Activated CD8-positive, alpha-beta T cell treated with anti-CD3 and anti-CD28 coated beads for 36 hours (primary cell): ENCODE results near the gene PHKB. TPM values are rescaled to one million over a fixed set of nuclear protein-coding genes. Genes with fewer than 3 reads are reported as not detected.
"Not testable (repeated sequence)": the region's sequence is repeated elsewhere in the genome, so short reads cannot be mapped to it uniquely, and the experiment has no call there.

Source experiments
- ATAC-seq: fragments of 200-7000 bp; cut with Tn5 transposase; one replicate; pipeline ENCODE4 v1.10.0; 2021; ENCODE audit warnings: mild to moderate bottlenecking, moderate library complexity
- CTCF ChIA-PET: fragments of 350-600 bp; sonication (Branson Sonifier 250); formaldehyde crosslinking; loops from one replicate; lab custom pipeline; 2021; ENCODE audit warnings: antibody characterized with exemption; lab: Charles Lee
- POLR2A ChIA-PET: fragments of 350-600 bp; sonication (Branson Sonifier 250); formaldehyde crosslinking; loops from one replicate; lab custom pipeline; 2021; ENCODE audit warnings: antibody characterized with exemption; lab: Charles Lee
- DNase-seq: peaks from one replicate; pipeline ENCODE4 v3.0.0-alpha.2; 2020
- H3K27ac Mint-ChIP-seq: one replicate; pipeline ENCODE4 v1.8.0; 2021; ENCODE audit warnings: mild to moderate bottlenecking, mixed read lengths
- H3K27me3 Mint-ChIP-seq: one replicate; pipeline ENCODE4 v1.8.0; 2021; ENCODE audit warnings: mixed read lengths
- H3K36me3 Mint-ChIP-seq: one replicate; pipeline ENCODE4 v1.8.0; 2021; ENCODE audit warnings: low read depth, mixed read lengths
- H3K4me1 Mint-ChIP-seq: one replicate; pipeline ENCODE4 v1.8.0; 2021; ENCODE audit warnings: low read depth, mixed read lengths
- H3K4me3 Mint-ChIP-seq: one replicate; pipeline ENCODE4 v1.8.0; 2021; ENCODE audit warnings: mild to moderate bottlenecking, moderate library complexity, mixed read lengths
- H3K9me3 Mint-ChIP-seq: one replicate; pipeline ENCODE4 v1.8.0; 2021; ENCODE audit warnings: mixed read lengths
- CTCF ChIP-seq: fragments of 200-600 bp; IDR thresholded peaks from one replicate; pipeline ENCODE4 v1.8.0; 2022; ENCODE audit warnings: antibody characterized with exemption, mild to moderate bottlenecking
- intact Hi-C: fragments of 100-400 bp; cut with micrococcal nuclease; formaldehyde crosslinking; loops from one replicate; pipeline ENCODE4 v1.10.0; 2022
- total RNA-seq, 2 experiments: library from RNA; stranded (reverse); gene quantifications; one replicate each; pipeline ENCODE4 v1.2.3, GENCODE V29; 2021

Gene PHKB
- total RNA-seq, 2 experiments from 2014 or later = 20.2 to 23.1 TPM

DNA sequence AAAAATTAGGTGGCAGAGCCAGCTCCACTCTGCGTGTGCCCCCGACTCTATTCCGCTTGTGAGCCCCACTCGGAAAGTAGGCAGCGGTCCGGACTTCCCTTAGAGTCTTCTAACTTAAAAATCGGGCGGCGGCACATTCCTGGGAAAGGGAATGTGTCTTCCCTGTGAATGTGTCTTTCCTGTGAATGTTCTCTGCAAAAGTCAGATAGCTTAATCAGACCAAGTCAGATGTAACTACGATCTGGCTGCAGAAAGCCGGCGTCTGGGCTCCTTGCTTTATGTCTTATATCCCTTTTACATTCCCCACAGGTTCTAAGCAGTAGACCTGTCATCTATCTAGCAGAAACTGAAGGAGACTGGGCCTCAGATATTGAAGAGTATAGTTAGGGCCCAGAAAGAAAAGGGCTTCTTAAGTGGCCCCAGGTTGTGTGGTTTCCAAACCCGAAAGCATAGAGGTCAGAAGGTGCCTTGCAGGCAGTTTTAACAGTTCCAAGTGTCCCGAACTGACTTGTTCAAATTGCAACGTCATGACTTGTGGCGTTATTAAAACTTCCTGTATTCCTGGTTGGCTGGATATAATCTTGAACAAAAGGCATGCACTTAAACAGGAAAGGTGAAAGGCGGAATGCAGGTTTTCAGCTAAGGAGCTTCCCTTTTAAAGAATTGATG lies 601 bp downstream of the PHKB start:
- DNase-seq = peak; percentile 35
- Mint-ChIP-seq H3K4me1 (peaks cover 60% of the 10 kb centered on the region), H3K9me3 (no peaks in the 10 kb centered on the region), H3K27ac (peak overlapping the region; percentile 95), H3K4me3 (peak overlapping the region; percentile 95), H3K36me3 (peaks cover 9% of the 10 kb centered on the region), H3K27me3 (no peaks in the 10 kb centered on the region)
- ChIA-PET CTCF (interaction anchor here (0.7 to 2.2 kb wide), 5 partner anchors 10 to 602 kb away, joined by 3 to 12 read pairs (median 7); partner anchors contain the start of gene NETO2), POLR2A (interaction anchor here (0.6 to 1.8 kb wide), 6 partner anchors 8 to 318 kb away, joined by 3 to 7 read pairs (median 3); partner anchors contain the start of gene NETO2)
- intact Hi-C loops = loop anchor here (10.0 kb wide), 1 partner anchor 317 kb away; the partner anchor contains the start of gene NETO2
- ATAC-seq = peak; percentile 12
- TF ChIP-seq CTCF = no peak

DNA sequence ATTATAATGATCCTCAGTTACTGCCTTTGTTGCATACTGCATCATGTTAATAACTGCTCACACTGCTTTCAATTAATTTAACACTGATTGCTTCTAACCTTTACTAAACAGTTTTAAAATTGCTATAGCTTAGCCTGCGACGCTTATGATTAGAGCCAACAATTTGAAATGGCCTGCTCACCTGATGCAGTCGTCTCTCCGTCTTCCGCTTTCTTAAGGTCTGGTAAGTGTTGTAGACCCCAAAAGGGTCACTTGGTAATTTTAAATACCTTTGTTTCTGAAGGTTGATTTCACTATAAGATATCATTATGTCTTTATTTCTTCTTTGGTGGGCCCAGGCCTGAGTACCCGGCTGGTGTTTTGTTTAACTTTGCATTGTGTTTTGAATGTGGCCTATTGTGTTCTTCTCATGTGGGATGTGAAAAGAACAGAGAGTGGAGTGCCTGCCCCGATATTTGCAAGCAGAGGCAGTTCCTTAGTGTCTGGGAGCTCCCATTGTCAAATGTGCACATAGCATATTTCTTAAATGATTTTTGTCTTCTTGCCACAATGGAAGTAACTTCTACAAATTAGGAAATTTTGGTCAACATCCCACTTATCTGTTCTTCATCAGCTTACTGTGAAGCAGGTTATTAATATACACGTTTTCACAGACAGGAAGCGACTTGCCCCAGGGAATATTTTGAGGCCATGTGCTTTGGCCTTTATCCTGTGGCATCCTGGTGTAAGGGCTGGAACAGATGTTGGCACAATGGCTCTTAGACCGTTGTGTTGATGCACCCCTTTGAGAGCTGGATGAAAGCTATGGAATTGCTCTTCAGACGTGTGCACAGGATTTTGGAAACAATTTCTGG lies 2.9 kb downstream of the PHKB start:
- DNase-seq (no peak), ATAC-seq (no peak)
- ChIA-PET POLR2A (no interaction called here), CTCF (interaction anchor here (0.8 kb wide), 1 partner anchor 10 kb away, joined by 3 read pairs; no protein-coding TSS in a partner anchor)
- Mint-ChIP-seq H3K27ac (no peak overlapping the region), H3K4me3 (no peak overlapping the region), H3K4me1 (peaks cover 49% of the 10 kb centered on the region), H3K36me3 (peaks cover 2% of the 10 kb centered on the region), H3K9me3 (no peaks in the 10 kb centered on the region), H3K27me3 (no peaks in the 10 kb centered on the region)
- TF ChIP-seq CTCF = no peak
- intact Hi-C loops = loop anchor here (10.0 kb wide), 1 partner anchor 319 kb away; the partner anchor contains the start of gene NETO2

GRCh38 chr16:47465919-47466630 lies 4.9 kb downstream of the PHKB start:
- no peaks in the 10 kb centered on the region for H3K27me3 Mint-ChIP-seq
- H3K4me1 Mint-ChIP-seq = peaks cover 36% of the 10 kb centered on the region
- H3K4me3 Mint-ChIP-seq = no peak overlapping the region
- ChIA-PET POLR2A (interaction anchor here (0.5 to 0.7 kb wide), 2 partner anchors 49 to 351 kb away, joined by 3 to 4 read pairs; no protein-coding TSS in a partner anchor), CTCF (interaction anchor here (1.2 to 1.7 kb wide), 2 partner anchors 15 to 324 kb away, joined by 3 to 9 read pairs; no protein-coding TSS in a partner anchor)
- intact Hi-C loops = loop anchor here (10.0 kb wide), 1 partner anchor 321 kb away; the partner anchor contains the start of gene NETO2
- DNase-seq = no peak
- ATAC-seq = no peak
- TF ChIP-seq CTCF = no peak
- H3K9me3 Mint-ChIP-seq = no peaks in the 10 kb centered on the region
- peaks cover 3% of the 10 kb centered on the region for H3K36me3 Mint-ChIP-seq
- H3K27ac Mint-ChIP-seq = no peak overlapping the region

DNA sequence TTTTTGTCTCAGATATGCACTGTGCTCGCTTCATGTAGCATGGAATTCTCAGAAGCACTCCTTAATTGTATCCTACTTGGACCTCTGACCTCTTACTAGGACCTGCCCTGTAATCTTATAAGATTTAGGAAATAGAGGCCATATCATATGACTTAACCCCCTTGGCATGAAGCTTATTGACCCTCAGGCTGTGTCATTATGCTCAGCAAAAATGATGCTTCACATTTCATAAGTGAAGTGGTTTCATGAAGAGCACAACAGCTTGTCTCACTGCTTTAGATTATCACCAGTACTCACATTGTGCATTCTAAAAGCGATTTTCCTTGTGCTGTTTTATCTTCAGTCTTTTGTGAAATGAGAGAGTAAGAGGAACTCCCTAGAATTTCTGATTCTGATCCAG lies 6.4 kb downstream of the PHKB start:
- no peak overlapping the region for H3K27ac Mint-ChIP-seq
- ChIA-PET CTCF (interaction anchor here (1.7 kb wide), 1 partner anchor 13 kb away, joined by 9 read pairs; no protein-coding TSS in a partner anchor), POLR2A (interaction anchor here (0.5 kb wide), 1 partner anchor 76 kb away, joined by 3 read pairs; no protein-coding TSS in a partner anchor)

DNA sequence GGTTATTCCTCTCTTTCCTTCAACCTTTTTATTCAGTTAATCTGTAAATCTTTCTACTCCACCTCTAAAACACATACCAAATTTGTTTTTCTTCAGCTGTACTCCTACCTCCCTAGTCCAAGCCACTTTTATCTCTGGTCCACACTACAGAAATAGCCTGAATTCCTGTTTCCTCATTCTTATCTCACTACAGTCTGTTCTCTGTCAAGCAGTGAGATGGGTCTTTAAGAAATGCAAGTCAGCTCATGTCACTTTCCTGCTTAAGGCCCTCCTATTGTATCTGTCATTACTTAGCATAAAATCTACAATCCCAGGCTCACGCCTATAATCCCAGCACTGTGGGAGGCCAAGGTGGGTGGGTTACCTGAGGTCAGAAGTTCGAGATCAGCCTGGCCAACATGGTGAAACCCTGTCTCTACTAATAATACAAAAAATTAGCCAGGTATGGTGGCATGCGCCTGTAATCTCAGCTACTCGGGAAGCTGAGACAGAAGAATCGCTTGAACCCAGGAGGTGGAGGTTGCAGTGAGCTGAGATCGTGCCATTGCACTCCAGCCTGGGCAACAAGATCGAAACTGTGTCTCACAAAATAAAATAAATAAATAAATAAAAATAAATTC lies 7.0 kb downstream of the PHKB start:
- H3K4me1 Mint-ChIP-seq = peaks cover 26% of the 10 kb centered on the region
- intact Hi-C loops = loop anchor here (10.0 kb wide), 1 partner anchor 323 kb away; the partner anchor contains the start of gene NETO2
- DNase-seq, H3K9me3 Mint-ChIP-seq, ATAC-seq, H3K27me3 Mint-ChIP-seq, H3K4me3 Mint-ChIP-seq, H3K36me3 Mint-ChIP-seq, H3K27ac Mint-ChIP-seq: not testable (repeated sequence)
- ChIA-PET CTCF (interaction anchor here (0.8 to 1.2 kb wide), 2 partner anchors 10 to 13 kb away, joined by 3 to 5 read pairs; no protein-coding TSS in a partner anchor), POLR2A (interaction anchor here (0.5 kb wide), 1 partner anchor 77 kb away, joined by 3 read pairs; no protein-coding TSS in a partner anchor)

More for the DNA sequence above, 6.4 kb downstream of the PHKB start:
- H3K36me3 Mint-ChIP-seq = peaks cover 6% of the 10 kb centered on the region
- no peak overlapping the region for H3K4me3 Mint-ChIP-seq
- DNase-seq = no peak
- H3K4me1 Mint-ChIP-seq = peaks cover 31% of the 10 kb centered on the region
- intact Hi-C loops = loop anchor here (10.0 kb wide), 1 partner anchor 323 kb away; the partner anchor contains the start of gene NETO2
- H3K27me3 Mint-ChIP-seq = no peaks in the 10 kb centered on the region
- H3K9me3 Mint-ChIP-seq = no peaks in the 10 kb centered on the region
- no peak for ATAC-seq
- TF ChIP-seq CTCF = no peak
